CD14-positive monocyte (primary cell): Measurements from ENCODE around the gene CARNS1. TPM values are rescaled to one million over a fixed set of nuclear protein-coding genes. Genes with fewer than 3 reads are reported as not detected.

Experiments used
- DNase-seq, 3 donors: peaks; one replicate each; pipeline ENCODE4 v3.0.0-alpha.2; 2011 to 2022
- H2AFZ ChIP-seq: 2 replicates; pipeline ENCODE4 v1.6.0; 2012; ENCODE audit warnings: mild to moderate bottlenecking, low read depth, low read length, inconsistent platforms; ENCODE audit not compliant: insufficient read depth, poor library complexity, severe bottlenecking
- H3K27ac ChIP-seq, 2 donors: 1 replicate in 1 of 2; 2 replicates in 1 of 2; pipeline ENCODE4 v1.5.1; 2012 to 2013; ENCODE audit warnings: low read length in 2 of 2, control low read depth in 1 of 2, inconsistent platforms in 1 of 2, low read depth in 1 of 2, mild to moderate bottlenecking in 1 of 2
- H3K27me3 ChIP-seq, 2 donors: one replicate each; pipeline versions ENCODE4 v1.6.0 to v1.6.1; 2011 to 2013; ENCODE audit warnings: low read length in 2 of 2; ENCODE audit not compliant: control insufficient read depth in 2 of 2, insufficient read depth in 2 of 2
- H3K36me3 ChIP-seq, 2 donors: replicated peaks in 1 of 2; 1 replicate in 1 of 2; 2 replicates in 1 of 2; pipeline versions ENCODE4 v1.5.1 to v1.6.1; 2012 to 2013; ENCODE audit warnings: low read length in 2 of 2, control low read depth in 1 of 2, inconsistent platforms in 1 of 2, mild to moderate bottlenecking in 1 of 2; ENCODE audit not compliant: insufficient read depth in 2 of 2, control insufficient read depth in 1 of 2
- H3K4me1 ChIP-seq, 2 donors: 1 replicate in 1 of 2; 2 replicates in 1 of 2; pipeline versions ENCODE4 v1.5.1 to v1.6.1; 2012 to 2013; ENCODE audit warnings: low read length in 2 of 2, control low read depth in 1 of 2, inconsistent platforms in 1 of 2, mild to moderate bottlenecking in 1 of 2, moderate library complexity in 1 of 2; ENCODE audit not compliant: insufficient read depth in 2 of 2, control insufficient read depth in 1 of 2
- H3K4me2 ChIP-seq: replicated peaks from 2 replicates; pipeline ENCODE3; 2012; ENCODE audit warnings: low read length, moderate library complexity, mild to moderate bottlenecking; ENCODE audit not compliant: poor library complexity, severe bottlenecking; ENCODE audit errors: extremely low read depth
- H3K4me3 ChIP-seq, 3 experiments: fragments of 200-600 bp in 1 of 3; sonication (generic) in 1 of 3; replicated peaks in 1 of 3; 1 replicate in 2 of 3; 2 replicates in 1 of 3; pipeline ENCODE4 v1.5.1; 2011 to 2013; ENCODE audit warnings: low read length in 3 of 3, mild to moderate bottlenecking in 3 of 3, control low read depth in 2 of 3, low read depth in 2 of 3, inconsistent platforms in 1 of 3, moderate library complexity in 1 of 3
- H3K79me2 ChIP-seq: 2 replicates; pipeline ENCODE4 v1.6.0; 2012; ENCODE audit warnings: mild to moderate bottlenecking, control low read depth, inconsistent platforms, low read length, moderate library complexity; ENCODE audit not compliant: insufficient read depth
- H3K9ac ChIP-seq: 2 replicates; pipeline ENCODE4 v1.6.0; 2017; ENCODE audit warnings: low read length, mild to moderate bottlenecking; ENCODE audit not compliant: insufficient read depth, poor library complexity, severe bottlenecking
- H3K9me3 ChIP-seq, 2 donors: replicated peaks in 1 of 2; 1 replicate in 1 of 2; 2 replicates in 1 of 2; pipeline versions ENCODE4 v1.5.1 to v1.6.1; 2012 to 2013; ENCODE audit warnings: low read length in 2 of 2, control low read depth in 1 of 2; ENCODE audit not compliant: control insufficient read depth in 1 of 2, insufficient read depth in 1 of 2
- H4K20me1 ChIP-seq: 2 replicates; pipeline ENCODE4 v1.6.0; 2012; ENCODE audit warnings: mild to moderate bottlenecking, low read length, control low read depth, moderate library complexity; ENCODE audit not compliant: insufficient read depth
- H3K27ac Mint-ChIP-seq, 7 donors: one replicate each; pipeline ENCODE4 v1.8.0; 2020; ENCODE audit warnings: mild to moderate bottlenecking in 7 of 7, mixed read lengths in 7 of 7, moderate library complexity in 6 of 7, inconsistent platforms in 2 of 7
- H3K27me3 Mint-ChIP-seq, 3 donors: one replicate each; pipeline ENCODE4 v1.8.0; 2021 to 2022; ENCODE audit warnings: low read depth in 3 of 3, mild to moderate bottlenecking in 3 of 3, mixed read lengths in 3 of 3, moderate library complexity in 3 of 3, inconsistent platforms in 1 of 3
- H3K36me3 Mint-ChIP-seq, 2 donors: one replicate each; pipeline ENCODE4 v1.8.0; 2020; ENCODE audit warnings: mixed read lengths in 2 of 2, inconsistent platforms in 1 of 2, mild to moderate bottlenecking in 1 of 2
- H3K4me1 Mint-ChIP-seq: one replicate; pipeline ENCODE4 v1.8.0; 2020; ENCODE audit warnings: mild to moderate bottlenecking, mixed read lengths
- H3K4me3 Mint-ChIP-seq, 2 donors: one replicate each; pipeline ENCODE4 v1.8.0; 2020; ENCODE audit warnings: mild to moderate bottlenecking in 2 of 2, mixed read lengths in 2 of 2, moderate library complexity in 1 of 2
- H3K9me3 Mint-ChIP-seq, 7 donors: one replicate each; pipeline ENCODE4 v1.8.0; 2020 to 2022; ENCODE audit warnings: mixed read lengths in 7 of 7, mild to moderate bottlenecking in 6 of 7, moderate library complexity in 6 of 7, inconsistent platforms in 2 of 7
- CTCF ChIP-seq: fragments of 200-600 bp; IDR thresholded peaks from one replicate; pipeline ENCODE4 v1.8.0; 2022; ENCODE audit warnings: antibody characterized with exemption, mild to moderate bottlenecking
- WGBS: methylation state at CpG from one replicate; pipeline ENCODE4 v1.1.5; 2013; ENCODE audit warnings: missing lambda C conversion rate; ENCODE audit not compliant: insufficient coverage; 5-methylcytosine and 5-hydroxymethylcytosine counted together
- intact Hi-C, 2 donors: fragments of 100-400 bp; cut with micrococcal nuclease; formaldehyde crosslinking; loops; one replicate each; pipeline versions ENCODE4 v1.15.0 to v1.15.1; 2023
- polyA plus RNA-seq, 3 donors: library from polyadenylated mRNA; depleted of rRNA in 1 of 3; unstranded in 2 of 3; stranded (reverse) in 1 of 3; fragments of 300-500 nt in 2 of 3; fragments of >200 nt in 1 of 3; fragmentation: Illumina TruSeq in 2 of 3; gene quantifications; 1 replicate in 2 of 3; 2 replicates in 1 of 3; pipeline ENCODE4 v1.2.3, GENCODE V29; 2012 to 2021

The CARNS1 gene
- polyA plus RNA-seq, 3 donors: 0.09 TPM; not detected in 2

DNA sequence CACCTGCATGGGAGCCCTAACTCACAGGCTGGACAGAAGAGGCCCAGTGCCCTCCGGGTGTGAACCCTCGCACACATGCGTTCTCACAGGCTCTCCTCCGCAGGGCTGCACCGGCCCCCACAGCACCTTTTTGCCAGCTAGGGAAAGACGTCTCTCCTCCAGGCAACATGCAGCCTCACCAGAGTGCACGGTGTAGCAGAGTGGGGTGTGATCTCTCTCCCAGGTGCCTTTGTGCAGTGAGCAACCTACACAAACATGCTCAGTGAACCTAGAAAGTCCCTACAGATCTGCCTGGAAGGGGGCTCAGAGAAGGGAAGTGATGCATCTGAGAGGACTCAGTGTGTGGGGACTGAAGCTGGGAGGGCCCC is 3.7 kb upstream of the CARNS1 start:
- Histone ChIP-seq H3K79me2 (no peaks in the 10 kb centered on the region), H3K4me1 (peaks cover 37 to 51% of the 10 kb centered on the region in 2 donors), H3K9ac (no peak overlapping the region), H3K9me3 (no peaks in the 10 kb centered on the region), H3K36me3 (peaks cover 6 to 9% of the 10 kb centered on the region in 2 donors), H4K20me1 (peaks cover 33% of the 10 kb centered on the region), H2AFZ (no peak overlapping the region), H3K4me2 (no peak overlapping the region), H3K4me3 (no peak overlapping the region), H3K27me3 (peaks cover 6 to 34% of the 10 kb centered on the region in 2 donors), H3K27ac (no peak overlapping the region)
- Mint-ChIP-seq H3K36me3 (peaks cover 17 to 25% of the 10 kb centered on the region in 2 donors), H3K27ac (no peak overlapping the region), H3K4me3 (no peak overlapping the region), H3K9me3 (peaks cover 0 to 9% (median 4%) of the 10 kb centered on the region in 7 donors), H3K27me3 (peaks cover 34 to 55% (median 49%) of the 10 kb centered on the region in 3 donors), H3K4me1 (peaks cover 45% of the 10 kb centered on the region)
- no peak for TF ChIP-seq CTCF
- no peak for DNase-seq
- 83% methylated on average over 1 of the region's 7 CpGs for WGBS
- intact Hi-C loops: no loop called here

GRCh38 chr11:67412495-67413179 is 2.8 kb upstream of the CARNS1 start:
- Histone ChIP-seq H3K27ac (no peak overlapping the region), H2AFZ (no peak overlapping the region), H3K9ac (no peak overlapping the region), H3K36me3 (peaks cover 0 to 5% of the 10 kb centered on the region in 2 donors), H3K27me3 (peaks cover 6 to 43% of the 10 kb centered on the region in 2 donors), H3K9me3 (no peaks in the 10 kb centered on the region), H3K4me3 (no peak overlapping the region), H4K20me1 (peaks cover 25% of the 10 kb centered on the region), H3K79me2 (no peaks in the 10 kb centered on the region), H3K4me2 (no peak overlapping the region), H3K4me1 (peaks cover 36 to 46% of the 10 kb centered on the region in 2 donors)
- peaks cover 38 to 64% (median 51%) of the 10 kb centered on the region in 3 donors for H3K27me3 Mint-ChIP-seq
- peaks cover 13 to 16% of the 10 kb centered on the region in 2 donors for H3K36me3 Mint-ChIP-seq
- WGBS: 96% methylated on average over 5 of the region's 9 CpGs
- H3K27ac Mint-ChIP-seq: no peak overlapping the region
- no peak overlapping the region for H3K4me3 Mint-ChIP-seq
- DNase-seq: no peak
- no peak for TF ChIP-seq CTCF
- H3K9me3 Mint-ChIP-seq: peaks cover 0 to 10% (median 4%) of the 10 kb centered on the region in 7 donors
- H3K4me1 Mint-ChIP-seq: peaks cover 41% of the 10 kb centered on the region
- intact Hi-C loops: no loop called here
